OCI-LY7 (cell line): Measurements from ENCODE around the gene ID2.

Source experiments
- EZH2phosphoT487 ChIP-seq: fragments of 200-600 bp; sonication (generic); IDR thresholded peaks from 2 replicates; pipeline ENCODE4 v1.6.1; 2018; ENCODE audit warnings: low read depth, borderline replicate concordance, mild to moderate bottlenecking, mixed run types, antibody characterized with exemption, low read length, moderate library complexity, mixed read lengths
- TF ChIP-seq, protein P1 (sequence below): fragments of 200-600 bp; sonication (generic); conservative IDR thresholded peaks from 2 replicates; pipeline ENCODE4 v1.5.1; 2014; ENCODE audit warnings: mild to moderate bottlenecking, antibody characterized with exemption, low read length, moderate library complexity, mixed read lengths

DNA sequence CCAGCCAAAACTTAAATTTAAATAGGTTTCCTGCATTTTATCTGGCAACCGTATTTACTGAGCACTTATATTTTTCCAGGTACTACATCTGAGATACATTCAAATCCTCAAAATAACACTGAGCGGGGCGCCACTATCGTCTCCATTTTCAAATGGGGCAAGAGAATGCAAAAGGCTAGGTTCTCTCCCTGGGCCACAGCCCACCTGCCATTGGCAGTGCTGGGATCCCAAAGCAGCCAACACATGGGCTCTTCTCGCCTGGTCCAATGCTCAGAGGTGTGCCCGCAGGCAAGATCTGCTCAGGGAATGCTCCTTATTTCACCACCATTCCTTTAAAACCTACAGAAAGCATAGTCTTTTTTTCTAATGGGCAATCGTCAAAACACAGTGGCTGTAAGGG is 11.3 kb upstream of the ID2 start:
- TF ChIP-seq, protein P1, sequence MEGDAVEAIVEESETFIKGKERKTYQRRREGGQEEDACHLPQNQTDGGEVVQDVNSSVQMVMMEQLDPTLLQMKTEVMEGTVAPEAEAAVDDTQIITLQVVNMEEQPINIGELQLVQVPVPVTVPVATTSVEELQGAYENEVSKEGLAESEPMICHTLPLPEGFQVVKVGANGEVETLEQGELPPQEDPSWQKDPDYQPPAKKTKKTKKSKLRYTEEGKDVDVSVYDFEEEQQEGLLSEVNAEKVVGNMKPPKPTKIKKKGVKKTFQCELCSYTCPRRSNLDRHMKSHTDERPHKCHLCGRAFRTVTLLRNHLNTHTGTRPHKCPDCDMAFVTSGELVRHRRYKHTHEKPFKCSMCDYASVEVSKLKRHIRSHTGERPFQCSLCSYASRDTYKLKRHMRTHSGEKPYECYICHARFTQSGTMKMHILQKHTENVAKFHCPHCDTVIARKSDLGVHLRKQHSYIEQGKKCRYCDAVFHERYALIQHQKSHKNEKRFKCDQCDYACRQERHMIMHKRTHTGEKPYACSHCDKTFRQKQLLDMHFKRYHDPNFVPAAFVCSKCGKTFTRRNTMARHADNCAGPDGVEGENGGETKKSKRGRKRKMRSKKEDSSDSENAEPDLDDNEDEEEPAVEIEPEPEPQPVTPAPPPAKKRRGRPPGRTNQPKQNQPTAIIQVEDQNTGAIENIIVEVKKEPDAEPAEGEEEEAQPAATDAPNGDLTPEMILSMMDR: no peak
- no peak for TF ChIP-seq EZH2phosphoT487
